Activated CD8-positive, alpha-beta memory T cell treated with anti-CD3 and anti-CD28 coated beads, Interleukin-2, amount 50 U/mL, for 1 hour (primary cell): ENCODE data around the gene SLC2A9.

Experiments
- DNase-seq: peaks from one replicate; pipeline ENCODE4 v3.0.0-alpha.2; 2020; ENCODE audit errors: extremely low read depth

Gene SLC2A9

DNA sequence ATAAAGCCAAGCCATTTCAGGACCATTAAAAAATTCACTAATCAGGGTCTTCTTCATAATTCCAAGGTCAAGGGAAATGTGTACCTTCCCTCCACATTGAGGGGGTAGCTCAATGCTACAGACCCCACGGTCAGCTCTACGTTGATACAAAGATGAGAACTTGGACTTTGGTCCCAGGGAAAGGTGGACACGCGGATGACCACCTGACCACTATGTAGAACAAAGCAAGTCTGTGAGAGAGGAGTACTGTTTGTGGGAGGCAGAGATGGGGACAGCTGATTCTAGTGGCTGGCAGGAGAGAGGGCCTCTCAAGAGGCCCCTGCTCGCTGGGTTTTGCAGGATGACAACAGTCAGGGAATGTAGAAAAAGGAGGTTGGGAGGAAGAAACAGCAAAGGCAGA lies 58.0 kb downstream of the SLC2A9 start:
- DNase-seq: no peak

DNA sequence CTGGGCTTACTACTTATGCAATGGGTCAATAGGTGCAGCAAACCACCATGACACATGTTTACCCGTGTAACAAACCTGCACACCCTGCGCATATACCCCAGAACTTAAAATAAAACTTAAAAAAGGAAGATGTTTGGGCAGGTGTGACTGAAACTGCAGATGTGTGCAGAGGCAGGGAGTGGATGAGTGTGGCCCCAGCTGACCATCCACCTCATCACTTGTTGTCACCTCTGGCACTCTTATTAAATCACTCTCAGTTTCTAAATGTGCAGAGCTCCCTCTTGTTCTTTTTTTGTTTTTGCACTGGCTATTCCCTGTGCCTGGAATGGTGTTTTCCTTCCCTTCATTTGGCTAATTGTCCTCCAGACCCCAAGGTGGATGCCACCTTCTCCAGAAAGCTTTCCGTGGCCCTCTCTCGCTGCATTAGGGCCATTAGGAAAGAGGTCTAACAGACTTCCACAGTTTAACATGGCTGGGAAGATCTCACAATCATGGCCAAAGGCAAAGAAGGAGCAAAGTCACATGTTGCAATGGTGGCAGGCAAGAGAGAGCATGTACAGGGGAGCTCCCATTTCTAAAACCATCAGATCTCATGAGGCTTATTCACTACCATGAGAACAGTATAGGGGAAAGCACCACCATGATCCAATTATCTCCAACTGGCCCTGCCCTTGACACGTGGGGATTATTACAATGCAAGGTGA lies 58.5 kb downstream of the SLC2A9 start:
- DNase-seq: no peak

DNA sequence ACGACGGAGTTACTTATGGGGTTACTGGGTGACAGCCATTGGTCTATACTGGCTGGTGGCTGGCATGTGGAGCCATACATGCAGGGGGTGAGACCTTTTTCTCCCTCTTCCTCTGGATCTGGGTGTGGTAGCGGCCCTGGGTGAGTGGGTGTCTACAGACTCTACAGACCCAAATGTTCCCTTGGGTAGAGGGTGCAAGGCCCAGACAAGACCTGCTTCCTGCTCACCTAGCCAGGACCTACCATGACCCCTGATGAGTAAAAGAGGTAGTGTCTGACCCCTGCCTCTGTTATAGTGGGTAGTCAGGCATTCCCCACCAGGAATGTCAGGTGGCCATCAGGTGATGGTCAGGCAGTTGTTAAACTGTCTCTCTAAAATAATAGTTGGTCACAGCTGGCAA lies 66.8 kb downstream of the SLC2A9 start:
- no peak for DNase-seq

DNA sequence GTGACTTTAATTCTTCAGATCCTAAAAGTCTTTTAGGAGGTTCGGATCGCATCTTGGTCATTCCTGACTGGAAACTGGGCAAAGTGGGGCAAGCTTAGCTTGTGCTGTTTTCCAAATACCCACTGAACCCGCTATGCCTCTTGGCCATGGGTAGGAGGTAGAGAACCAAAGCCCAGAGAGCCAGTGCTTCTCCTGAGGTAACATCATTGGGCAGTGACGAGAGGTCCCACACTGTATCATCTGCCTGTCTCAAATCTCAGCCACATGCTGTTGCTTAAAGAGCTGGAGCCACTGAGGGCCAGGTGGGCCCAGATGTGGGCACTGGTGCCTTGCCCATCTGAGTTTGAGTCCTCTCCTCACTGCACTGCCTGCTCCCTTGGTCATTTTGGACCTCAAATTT lies 68.2 kb downstream of the SLC2A9 start:
- no peak for DNase-seq

DNA sequence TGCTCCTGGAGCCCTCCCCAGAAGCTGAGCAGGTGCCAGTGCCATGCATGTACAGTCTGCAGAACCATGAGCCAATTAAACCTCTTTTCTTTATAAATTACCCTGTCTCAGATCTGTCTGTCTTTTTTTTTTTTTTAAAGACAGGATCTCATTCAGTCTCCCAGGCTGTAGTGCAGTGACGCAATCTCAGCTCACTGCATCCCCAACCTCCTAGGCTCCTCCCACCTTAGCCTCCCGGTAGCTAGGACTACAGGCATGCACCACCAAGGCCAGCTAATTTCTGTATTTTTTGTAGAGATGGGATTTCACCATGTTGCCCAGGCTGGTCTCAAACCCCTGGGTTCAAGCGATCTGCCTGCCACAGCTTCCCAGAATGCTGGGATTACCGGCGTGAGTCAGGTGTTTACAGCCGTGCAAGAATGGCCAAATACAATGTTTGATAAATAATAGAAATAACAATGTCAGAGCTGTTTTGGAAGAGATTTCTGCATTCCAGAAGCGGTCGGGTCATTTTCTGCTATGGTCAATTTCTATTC lies 68.8 kb downstream of the SLC2A9 start:
- no peak for DNase-seq

DNA sequence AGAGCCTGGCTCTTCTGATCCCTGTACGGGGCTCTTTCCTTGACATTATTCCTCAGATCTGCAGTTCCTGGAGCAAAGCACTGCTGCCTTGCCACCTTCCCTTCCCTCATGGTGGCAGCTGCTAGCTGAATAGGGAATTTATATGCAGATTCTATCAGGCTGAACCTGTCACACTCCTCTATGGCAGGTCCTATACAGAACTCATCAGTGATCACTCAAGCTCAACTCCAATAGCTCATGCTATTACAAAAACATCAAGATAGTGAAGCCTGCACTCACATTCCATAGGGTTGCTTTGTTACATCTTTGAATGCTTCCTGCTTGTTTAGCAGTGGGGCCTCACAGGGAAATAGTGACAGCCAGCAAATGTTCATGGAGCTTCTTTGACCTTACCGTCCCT lies 71.7 kb downstream of the SLC2A9 start:
- no peak for DNase-seq

DNA sequence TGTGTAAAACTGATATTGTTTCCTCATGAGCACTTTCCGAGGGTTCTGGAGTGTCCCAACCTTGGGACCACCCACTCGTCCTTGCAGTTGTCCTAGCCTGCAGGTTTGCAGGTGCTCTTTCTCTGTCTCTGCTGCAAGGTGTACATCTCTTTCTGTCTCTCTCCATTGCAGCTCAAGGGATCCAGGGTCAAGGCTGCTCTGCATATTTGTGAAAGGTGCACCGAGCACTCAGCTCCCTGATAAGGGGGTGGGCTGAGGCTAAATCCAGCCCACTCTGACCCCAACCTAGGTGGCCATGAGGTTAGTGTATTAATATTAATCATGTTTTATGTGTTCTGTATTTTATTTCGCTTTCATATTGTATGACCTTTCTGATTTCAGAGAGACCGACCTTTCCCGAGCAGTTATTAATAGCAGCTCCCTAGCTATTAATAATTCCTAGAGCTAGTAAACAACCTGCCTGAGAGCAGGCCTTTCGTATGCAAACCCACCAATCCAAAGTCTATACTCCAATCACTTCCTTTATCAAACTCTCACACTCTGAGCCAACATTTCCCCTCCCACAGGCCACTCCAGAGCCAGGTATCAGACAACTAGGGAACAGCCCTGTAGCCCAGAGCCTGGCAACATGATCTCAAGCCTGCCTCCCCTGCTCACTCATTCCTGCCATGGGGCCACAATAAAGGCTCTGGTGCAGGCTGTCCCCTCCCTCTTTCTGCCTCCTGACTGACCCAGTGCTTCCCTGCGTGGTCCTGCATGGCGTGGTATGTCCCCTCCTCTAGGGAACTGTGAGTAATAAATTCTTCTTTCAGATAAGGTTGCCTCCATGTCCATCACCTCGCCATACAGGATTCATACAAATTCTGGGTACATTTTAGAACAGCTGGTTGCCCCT lies 73.9 kb downstream of the SLC2A9 start:
- DNase-seq: no peak

DNA sequence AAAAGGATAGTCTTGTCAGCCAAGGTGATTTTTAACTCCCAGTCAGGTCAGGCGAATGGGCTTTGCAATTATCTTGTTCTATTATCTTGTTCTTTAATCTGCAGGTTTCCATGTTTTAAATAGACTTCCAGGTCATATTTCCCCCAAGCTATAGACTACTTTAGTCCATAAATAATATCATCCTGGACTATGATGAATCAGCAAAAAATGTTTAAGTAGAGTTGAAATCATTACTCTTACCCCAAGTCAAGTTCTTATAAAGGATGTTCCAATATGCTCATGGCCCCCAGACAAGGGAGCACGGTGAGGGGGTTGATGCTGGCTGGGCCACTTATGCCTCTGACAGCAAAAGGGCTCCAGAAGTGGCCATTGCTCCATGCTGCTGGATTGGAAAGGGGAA lies 75.1 kb downstream of the SLC2A9 start:
- DNase-seq: no peak

DNA sequence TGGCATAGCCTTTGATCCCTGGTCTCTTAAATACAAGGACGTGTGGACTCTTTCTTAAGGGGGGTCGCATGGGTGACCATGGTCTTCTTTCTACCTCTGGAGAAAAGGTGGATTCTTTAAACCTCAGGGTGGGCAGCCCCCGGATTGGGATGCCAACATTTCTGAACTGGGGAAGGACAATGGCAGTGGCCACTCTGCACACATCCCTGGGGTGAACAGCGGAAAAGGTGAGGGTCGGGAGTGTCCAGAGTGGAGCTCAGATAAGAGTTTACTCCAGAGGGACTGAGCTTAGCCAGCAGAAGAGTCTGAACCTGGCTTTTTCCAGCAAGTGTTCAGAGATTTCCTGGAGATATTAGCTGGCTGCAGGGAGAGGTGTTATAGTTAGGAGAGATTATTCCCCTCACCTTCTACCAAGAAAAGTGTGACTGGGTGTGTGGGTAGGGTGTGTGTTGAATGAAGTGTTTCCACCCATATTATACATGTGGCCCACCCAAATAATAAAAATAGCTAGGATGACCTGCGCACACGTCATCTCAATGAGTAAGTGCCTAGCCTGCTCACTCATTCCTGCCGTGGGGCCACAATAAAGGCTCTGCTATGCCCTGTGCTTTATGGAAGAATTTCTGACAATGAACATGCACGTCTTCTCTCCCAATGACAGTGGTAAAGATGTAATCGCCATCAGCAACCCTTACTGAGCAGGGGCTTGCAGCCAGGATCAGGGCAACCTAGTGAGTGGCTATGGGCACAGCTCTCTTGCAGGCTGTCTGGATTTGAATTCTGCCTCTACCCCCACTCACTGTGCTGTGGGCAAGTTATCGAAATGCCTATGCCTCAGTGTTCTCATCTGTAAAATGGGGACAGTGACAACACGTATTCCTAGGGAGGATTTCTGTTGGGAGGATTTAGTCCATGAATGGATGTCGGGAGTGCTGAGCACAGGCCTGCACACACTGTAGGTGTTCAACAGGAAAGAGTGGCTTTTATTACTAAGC lies 76.6 kb downstream of the SLC2A9 start:
- no peak for DNase-seq

DNA sequence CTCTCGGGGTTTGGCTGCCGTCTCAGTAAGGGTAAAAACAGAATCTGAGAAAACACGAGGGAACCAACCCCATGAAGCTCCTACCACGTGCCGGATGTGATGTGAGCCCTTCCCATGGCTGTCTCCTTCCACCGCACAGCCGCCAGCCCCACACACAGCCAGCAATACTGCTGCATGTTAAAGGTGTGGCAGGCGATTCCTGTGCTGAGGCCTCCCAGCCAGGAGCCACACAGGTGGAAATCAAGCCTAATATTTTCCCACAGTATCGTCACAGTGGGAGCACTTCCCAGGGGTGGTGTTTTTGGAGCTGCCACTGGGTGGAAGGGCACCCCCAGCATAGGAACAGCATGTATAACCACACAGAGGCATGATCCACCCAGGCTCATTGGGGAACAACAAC lies 77.5 kb downstream of the SLC2A9 start:
- DNase-seq: no peak

DNA sequence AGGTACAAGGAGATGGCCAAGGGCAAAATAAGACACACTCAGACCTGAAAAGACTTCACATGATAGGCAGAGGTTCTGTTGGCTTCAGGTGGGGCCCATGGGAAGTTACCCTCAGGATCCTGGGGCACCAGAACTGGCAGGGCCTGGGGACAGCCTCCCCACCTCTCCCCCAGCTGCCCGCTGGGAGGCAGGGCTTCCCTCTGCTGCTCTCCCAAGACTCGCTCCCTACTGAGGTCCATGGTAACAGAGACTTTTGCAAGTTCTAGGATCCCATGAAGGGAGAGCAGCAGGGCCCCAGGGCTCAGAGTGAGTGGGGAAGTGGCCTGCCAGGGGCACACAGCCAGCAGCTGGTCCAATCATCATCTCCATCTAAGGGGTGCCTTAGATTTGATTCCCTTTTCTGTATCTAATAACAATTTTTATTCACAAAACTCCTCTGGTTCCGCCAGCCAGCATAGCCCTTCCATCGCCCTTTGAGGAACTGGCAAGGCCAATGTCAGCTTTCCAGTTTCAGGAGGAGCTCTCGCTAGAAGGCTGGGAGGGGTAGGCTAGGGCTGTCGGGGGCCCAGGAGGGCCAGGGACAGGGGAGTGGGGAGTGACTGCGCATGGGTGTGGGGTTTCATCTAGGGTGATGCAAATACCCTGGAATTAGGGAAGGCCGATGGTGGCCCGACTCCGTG lies 78.2 kb downstream of the SLC2A9 start:
- DNase-seq: no peak

DNA sequence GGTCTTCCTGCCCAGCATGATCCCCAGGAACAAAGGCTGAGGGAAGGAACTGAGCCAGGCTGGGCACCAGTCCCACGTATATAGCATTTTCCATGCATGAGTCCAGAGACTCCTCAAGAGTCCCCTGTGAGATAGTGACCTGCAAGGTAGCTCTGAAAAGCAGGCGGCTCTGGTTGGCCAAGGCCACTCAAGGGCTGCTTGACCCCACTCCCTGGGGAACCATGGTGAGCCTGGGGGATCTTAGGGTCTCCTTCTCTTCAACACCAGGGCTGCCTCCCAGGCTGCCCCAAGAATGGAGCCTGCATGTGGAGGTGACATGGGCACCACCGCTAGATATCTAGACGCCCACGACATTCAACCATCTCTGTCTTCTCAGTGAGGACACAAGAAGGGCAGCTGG lies 79.2 kb downstream of the SLC2A9 start:
- DNase-seq: no peak

DNA sequence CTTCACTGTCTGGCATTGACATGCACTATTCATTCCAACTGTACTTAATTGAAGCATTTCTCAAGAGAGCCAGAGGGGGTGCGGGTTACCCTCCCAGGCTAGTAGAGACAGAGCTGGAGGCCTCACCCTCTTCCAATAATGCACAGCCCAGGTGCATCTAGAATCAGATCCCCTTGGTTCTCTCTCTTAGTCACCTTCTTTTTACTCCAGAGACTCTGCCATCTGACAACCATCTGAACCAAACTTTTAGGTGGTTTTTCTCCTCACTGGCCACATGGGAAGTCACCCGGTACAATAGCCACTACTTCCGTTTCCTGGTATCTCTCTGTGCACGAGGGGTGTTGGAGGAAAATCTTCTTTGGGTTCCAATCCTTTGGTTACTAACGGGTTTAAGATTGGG lies 81.3 kb downstream of the SLC2A9 start:
- DNase-seq: no peak

DNA sequence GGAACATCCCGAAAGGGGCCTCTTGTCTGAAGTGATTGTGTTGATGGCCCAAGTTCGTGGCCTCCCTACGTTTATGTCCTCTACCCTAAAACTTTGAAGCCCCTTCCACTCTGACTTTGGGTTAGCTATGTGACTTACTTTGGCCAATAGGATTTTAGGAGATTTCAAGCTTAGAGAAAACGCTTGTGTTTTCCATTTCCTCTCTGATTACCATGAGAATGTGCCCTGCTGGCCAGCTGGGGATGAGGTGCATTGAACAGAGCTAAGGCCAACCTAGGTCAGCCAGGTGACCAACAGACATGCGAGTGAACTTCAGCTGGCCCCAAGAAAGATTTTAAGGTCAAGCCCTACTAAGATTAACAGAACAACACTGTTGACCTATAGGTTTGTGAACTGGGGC lies 82.4 kb downstream of the SLC2A9 start:
- DNase-seq: no peak

DNA sequence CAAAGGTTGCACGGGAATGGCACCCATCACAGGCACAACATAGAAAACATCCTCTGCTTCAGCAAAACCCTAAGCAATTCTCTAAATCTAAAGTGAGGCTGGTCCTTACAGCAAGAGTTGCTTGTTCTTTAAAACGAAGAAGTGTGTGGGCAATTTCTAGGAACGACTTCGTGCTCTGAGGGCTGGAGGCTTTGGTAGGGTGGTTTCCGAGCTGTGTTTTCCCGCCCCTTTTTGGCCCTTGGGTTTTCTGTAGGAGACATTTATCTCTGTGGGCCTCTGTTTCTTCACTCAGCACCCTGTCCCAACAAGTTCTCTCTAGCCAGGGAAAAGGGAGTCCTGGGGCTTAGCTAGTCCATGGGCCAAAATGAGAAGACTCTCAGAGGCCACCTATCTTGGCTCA lies 84.2 kb downstream of the SLC2A9 start:
- DNase-seq: no peak

DNA sequence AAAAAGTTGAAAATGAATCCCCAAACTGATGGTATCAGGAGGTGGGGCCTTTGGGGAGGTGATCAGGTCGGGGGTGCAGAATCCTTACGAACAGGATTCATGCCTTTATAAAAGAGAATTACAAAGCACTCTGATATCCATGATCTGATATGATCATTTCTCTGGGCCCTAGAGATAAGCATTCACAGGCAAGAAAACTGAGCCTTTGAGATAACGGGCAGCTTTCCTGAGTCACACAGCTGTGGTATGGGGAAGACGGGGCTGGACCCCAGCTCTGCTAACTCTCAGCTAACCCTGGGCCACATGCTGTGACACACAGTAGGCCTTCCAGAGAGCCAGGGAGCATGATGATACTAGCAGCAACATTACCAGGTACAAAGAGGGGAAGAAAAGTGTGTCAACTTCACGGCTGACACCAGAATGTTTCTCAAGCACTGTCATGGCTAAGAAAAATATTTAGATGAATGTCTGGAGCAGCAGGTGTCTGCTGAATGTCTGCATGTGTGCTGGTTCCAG lies 85.1 kb downstream of the SLC2A9 start:
- DNase-seq: no peak

DNA sequence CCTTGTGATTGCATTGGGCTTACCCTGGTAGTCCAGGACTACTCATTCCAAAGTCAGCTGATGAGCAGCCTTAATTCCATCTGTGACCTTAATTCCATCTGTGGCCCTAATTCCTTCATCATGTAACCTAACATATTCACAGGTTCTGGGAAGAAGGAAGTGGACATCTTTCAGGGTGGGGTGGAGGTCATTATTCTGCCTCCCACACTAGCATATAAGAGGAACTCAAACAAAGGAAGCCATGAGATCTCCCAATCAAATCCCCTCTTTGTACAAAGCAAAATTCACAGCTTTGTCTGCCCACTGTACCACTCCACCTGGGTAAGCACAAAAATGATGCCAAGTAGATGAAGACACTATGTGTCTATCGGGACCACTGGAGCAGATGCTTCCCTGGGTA lies 87.3 kb downstream of the SLC2A9 start:
- no peak for DNase-seq

DNA sequence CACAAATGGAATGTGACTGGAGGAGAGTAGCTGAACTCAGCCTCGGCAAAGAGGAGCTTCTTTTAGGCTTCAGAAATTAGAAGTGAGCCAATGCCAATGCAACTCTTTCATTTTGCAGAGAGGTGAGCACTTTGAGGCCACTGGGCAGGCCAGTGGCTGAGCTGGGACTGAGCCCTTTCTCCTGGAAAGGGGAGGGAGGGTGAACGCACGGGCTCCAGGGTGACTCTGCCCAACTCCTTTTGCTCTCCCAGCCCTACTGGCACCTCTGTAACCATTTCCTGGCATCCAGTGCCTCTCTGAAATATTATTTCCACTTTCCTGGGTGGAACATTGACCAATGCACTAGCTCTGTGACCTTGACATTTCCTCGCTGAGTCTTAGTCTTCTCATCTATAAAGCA lies 88.1 kb downstream of the SLC2A9 start:
- DNase-seq: no peak

DNA sequence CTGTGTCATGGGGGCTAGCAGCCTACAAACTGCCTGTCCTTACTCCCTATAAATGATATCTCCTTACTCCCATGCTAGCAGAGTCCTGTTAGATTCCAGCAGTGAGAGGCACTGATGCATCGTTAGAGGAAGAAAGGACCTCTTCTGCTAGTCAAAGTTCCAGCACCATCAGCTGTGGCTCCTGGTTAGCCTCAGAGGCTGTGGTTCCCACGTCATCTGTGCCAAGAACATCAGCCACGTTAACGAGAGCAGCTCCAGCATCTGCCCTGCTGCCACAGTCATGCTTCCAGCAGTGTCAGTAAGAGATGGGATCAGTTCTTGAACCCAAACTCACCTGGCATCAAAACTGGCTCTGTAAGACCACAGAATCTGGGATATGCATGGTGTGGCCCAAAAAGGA lies 88.5 kb downstream of the SLC2A9 start:
- DNase-seq: no peak

DNA sequence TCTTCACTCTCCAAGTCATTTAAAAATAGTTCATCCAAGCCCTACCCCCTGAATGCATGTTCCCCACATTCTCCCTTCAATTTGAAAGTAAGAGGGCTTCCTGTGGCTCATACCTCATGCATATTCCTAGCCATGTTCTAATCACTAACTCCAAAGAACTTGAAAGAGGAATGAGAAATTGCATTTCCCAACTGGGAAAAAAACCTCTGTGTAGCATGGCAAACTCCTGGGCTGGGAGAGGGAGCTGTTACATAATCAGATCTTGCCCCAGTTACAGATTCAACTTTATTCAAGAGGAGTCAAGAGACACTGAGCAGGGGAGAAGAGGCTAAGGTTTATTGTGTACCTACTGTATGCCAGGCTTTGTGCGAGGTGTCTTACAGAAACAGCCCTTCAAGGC lies 90.2 kb downstream of the SLC2A9 start:
- DNase-seq: no peak

DNA sequence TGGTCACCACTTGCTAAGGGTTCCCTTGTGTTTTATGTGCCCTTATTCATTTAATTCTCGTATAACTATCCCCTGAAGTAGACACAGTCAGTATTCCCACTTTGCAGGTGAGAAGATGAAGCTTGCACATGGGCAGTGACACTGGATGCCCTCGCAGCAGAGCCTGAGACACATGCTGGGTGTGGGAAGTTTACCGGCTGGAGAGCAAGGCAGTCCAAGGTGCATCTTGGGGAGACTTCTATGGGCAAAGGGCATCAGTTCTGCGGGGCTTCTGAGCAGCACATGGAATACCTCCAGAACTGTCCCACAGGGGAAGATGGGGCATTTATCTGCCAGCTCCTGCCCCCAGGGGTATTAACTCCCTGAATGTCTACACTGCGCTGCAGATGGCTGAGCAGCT lies 92.2 kb downstream of the SLC2A9 start:
- no peak for DNase-seq
